ENCODE measurements around the gene HUWE1.

DNA sequence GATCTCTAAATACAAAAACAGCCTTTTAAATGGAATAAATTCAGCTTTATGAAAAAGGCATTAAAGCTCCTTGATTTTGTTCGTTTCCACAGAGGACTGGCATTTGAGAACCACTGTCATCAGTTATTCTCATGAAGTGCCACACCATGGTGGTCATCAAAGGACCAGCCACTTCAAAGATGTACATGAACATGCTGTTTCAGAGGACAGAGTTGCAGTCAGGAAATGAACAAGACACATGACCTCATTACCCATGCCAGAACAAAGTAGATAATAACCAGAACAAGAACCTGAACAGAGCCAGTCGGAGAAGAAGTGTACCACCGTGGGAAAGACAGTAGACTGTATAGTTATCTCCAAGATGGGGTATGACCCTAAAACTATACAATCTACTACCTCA, 129.7 kb downstream of the HUWE1 start:
- TF ChIP-seq POLR2A (IDR thresholded peaks at IDR 0.05), result no peak
- TF ChIP-seq, protein P1, sequence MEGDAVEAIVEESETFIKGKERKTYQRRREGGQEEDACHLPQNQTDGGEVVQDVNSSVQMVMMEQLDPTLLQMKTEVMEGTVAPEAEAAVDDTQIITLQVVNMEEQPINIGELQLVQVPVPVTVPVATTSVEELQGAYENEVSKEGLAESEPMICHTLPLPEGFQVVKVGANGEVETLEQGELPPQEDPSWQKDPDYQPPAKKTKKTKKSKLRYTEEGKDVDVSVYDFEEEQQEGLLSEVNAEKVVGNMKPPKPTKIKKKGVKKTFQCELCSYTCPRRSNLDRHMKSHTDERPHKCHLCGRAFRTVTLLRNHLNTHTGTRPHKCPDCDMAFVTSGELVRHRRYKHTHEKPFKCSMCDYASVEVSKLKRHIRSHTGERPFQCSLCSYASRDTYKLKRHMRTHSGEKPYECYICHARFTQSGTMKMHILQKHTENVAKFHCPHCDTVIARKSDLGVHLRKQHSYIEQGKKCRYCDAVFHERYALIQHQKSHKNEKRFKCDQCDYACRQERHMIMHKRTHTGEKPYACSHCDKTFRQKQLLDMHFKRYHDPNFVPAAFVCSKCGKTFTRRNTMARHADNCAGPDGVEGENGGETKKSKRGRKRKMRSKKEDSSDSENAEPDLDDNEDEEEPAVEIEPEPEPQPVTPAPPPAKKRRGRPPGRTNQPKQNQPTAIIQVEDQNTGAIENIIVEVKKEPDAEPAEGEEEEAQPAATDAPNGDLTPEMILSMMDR (IDR thresholded peaks at IDR 0.05), result no peak
